Transverse colon (tissue), 4 donors: ENCODE measurements around the gene ATP10D.

Source experiments
- POLR2A ChIP-seq: fragments of 450-650 bp; IDR thresholded peaks from one replicate; pipeline ENCODE4 v1.6.1; 2016; ENCODE audit warnings: antibody characterized with exemption, mild to moderate bottlenecking, moderate library complexity
- POLR2AphosphoS5 ChIP-seq, 3 donors: sonication (generic); formaldehyde crosslinking; IDR thresholded peaks; one replicate each; pipeline ENCODE4 v1.6.1; 2016; ENCODE audit warnings: antibody characterized with exemption in 3 of 3
- TF ChIP-seq, protein P1 (sequence below), 5 experiments: fragments of 200-600 bp in 3 of 5; fragments of 450-650 bp in 2 of 5; sonication (generic) in 3 of 5; IDR thresholded peaks; 1 replicate in 2 of 5; 2 replicates in 3 of 5; pipeline ENCODE4 v1.5.1; 2016 to 2017; ENCODE audit warnings: antibody characterized with exemption in 5 of 5, inconsistent platforms in 3 of 5, mild to moderate bottlenecking in 2 of 5, moderate library complexity in 1 of 5

DNA sequence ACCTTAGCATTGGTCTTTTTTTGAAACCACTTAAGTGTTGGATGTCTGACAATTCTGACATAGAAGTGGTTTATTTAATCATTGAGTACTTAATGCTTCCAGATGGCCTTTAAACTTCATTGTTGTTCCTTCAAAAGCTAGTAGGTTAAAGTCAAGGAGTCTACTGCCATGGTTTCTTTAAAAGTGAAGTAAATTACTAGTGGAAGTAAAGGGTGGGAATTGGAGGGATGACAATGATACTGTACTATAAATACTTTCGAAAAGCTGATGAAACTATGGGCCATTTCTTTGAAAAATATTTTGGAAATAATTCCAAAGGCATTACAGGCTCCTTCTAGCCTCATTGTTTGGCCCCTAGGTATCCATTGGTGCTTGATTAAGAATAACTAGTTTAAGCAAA, 51.9 kb downstream of the ATP10D start:
- TF ChIP-seq, protein P1, sequence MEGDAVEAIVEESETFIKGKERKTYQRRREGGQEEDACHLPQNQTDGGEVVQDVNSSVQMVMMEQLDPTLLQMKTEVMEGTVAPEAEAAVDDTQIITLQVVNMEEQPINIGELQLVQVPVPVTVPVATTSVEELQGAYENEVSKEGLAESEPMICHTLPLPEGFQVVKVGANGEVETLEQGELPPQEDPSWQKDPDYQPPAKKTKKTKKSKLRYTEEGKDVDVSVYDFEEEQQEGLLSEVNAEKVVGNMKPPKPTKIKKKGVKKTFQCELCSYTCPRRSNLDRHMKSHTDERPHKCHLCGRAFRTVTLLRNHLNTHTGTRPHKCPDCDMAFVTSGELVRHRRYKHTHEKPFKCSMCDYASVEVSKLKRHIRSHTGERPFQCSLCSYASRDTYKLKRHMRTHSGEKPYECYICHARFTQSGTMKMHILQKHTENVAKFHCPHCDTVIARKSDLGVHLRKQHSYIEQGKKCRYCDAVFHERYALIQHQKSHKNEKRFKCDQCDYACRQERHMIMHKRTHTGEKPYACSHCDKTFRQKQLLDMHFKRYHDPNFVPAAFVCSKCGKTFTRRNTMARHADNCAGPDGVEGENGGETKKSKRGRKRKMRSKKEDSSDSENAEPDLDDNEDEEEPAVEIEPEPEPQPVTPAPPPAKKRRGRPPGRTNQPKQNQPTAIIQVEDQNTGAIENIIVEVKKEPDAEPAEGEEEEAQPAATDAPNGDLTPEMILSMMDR (IDR thresholded peaks at IDR 0.05): no peak
- TF ChIP-seq POLR2AphosphoS5 (IDR thresholded peaks at IDR 0.05) (no peak), POLR2A (no peak)
